GM12865 (cell line): ENCODE results near the gene TIE1.

Experiments used
- DNase-seq: peaks from one replicate; pipeline ENCODE4 v3.0.0; 2010; ENCODE audit warnings: low read depth
- H3K4me3 ChIP-seq: 2 replicates; pipeline ENCODE4 v1.5.1; 2011; ENCODE audit warnings: mild to moderate bottlenecking, low read depth, low read length, control low read depth
- CTCF ChIP-seq: IDR thresholded peaks from 2 replicates; pipeline ENCODE4 v1.5.1; 2011; ENCODE audit warnings: low read length, control low read depth, low read depth, inconsistent platforms; ENCODE audit not compliant: insufficient read depth; ENCODE audit errors: missing control alignments

Gene TIE1

DNA sequence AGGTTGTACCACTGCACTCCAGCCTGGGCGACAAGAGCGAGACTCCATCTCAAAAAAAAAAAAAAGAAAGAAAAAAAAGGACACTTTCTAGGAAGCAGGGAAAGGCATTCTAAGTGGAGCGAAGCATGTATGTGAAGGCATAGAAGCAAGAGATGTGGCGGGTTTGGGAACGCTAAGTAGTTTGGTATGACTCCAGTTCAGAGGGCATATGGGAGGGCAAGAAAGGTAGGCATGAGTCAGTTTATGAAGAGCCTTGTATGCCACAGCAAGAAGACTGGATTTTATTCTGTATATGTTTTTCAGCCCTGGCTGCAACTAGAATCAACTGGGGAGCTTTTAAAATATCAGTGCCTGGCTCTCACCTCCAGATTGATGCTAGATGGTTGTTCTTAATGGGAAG lies 71.4 kb downstream of the TIE1 start:
- no peak overlapping the region for H3K4me3 ChIP-seq
- TF ChIP-seq CTCF, result no peak
- DNase-seq, result no peak
